Lower leg skin (tissue), 4 donors: ENCODE measurements around the gene PER3. TPM values are rescaled to one million over a fixed set of nuclear protein-coding genes. Genes with fewer than 3 reads are reported as not detected.

Experiments
- DNase-seq, 2 donors: peaks; one replicate each; pipeline ENCODE4 v3.0.0-alpha.2; 2019; ENCODE audit warnings: low spot score in 2 of 2
- H3K4me3 ChIP-seq: fragments of 200-600 bp; sonication (generic); 2 replicates; pipeline ENCODE4 v1.5.1; 2017; ENCODE audit warnings: mild to moderate bottlenecking, low read depth; ENCODE audit not compliant: poor library complexity, severe bottlenecking
- POLR2A ChIP-seq, 2 donors: fragments of 450-650 bp; IDR thresholded peaks; one replicate each; pipeline ENCODE4 v1.6.1; 2016 to 2017; ENCODE audit warnings: antibody characterized with exemption in 2 of 2, mild to moderate bottlenecking in 1 of 2, moderate library complexity in 1 of 2
- WGBS, 2 donors: methylation state at CpG; one replicate each; pipeline ENCODE4 v1.1.5; 2018; 5-methylcytosine and 5-hydroxymethylcytosine counted together
- intact Hi-C: fragments of 100-400 bp; cut with DNase I; formaldehyde crosslinking; loops from one replicate; pipeline ENCODE4 v1.15.0; 2023; ENCODE audit warnings: low total_unique reads
- total RNA-seq, 4 donors: library from RNA; depleted of rRNA; stranded (reverse); fragments of >200 nt; gene quantifications; one replicate each; pipeline ENCODE4 v1.1.0, GENCODE V29; 2016
- TF ChIP-seq, protein P1 (sequence below), 3 donors: fragments of 450-650 bp; IDR thresholded peaks; one replicate each; pipeline ENCODE4 v1.5.1; 2016; ENCODE audit warnings: antibody characterized with exemption in 3 of 3, mild to moderate bottlenecking in 3 of 3, moderate library complexity in 2 of 3

Gene PER3
- total RNA-seq, 4 donors from 2014 or later, result 14.3 to 22.5 (median 19.3) TPM

DNA sequence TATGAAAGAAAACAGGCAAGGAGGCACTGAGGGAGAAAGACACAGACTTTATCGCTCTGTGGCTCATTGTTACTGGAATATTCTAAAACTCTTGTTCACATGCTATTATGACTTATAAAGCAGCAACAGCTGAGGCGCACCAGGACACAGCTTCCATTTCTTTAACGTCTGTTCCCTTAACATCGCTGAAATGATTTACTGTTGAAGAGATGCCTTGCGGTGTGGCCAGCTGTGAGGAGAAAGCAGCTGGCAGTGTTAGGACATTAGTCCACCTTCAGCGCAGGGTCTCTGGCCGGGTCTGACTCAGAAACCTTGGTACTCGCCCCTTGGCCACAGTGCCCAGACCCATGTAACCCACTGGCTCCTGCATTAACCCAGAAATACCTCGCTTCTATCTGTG lies 3.1 kb upstream of the PER3 start:
- 92 to 94% methylated on average over 9 of the region's 9 CpGs for WGBS, 2 donors
- no peak for DNase-seq
- no peak overlapping the region for H3K4me3 ChIP-seq
- intact Hi-C loops, result no loop called here
- TF ChIP-seq, protein P1, sequence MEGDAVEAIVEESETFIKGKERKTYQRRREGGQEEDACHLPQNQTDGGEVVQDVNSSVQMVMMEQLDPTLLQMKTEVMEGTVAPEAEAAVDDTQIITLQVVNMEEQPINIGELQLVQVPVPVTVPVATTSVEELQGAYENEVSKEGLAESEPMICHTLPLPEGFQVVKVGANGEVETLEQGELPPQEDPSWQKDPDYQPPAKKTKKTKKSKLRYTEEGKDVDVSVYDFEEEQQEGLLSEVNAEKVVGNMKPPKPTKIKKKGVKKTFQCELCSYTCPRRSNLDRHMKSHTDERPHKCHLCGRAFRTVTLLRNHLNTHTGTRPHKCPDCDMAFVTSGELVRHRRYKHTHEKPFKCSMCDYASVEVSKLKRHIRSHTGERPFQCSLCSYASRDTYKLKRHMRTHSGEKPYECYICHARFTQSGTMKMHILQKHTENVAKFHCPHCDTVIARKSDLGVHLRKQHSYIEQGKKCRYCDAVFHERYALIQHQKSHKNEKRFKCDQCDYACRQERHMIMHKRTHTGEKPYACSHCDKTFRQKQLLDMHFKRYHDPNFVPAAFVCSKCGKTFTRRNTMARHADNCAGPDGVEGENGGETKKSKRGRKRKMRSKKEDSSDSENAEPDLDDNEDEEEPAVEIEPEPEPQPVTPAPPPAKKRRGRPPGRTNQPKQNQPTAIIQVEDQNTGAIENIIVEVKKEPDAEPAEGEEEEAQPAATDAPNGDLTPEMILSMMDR (IDR thresholded peaks at IDR 0.05), result no peak
- no peak for TF ChIP-seq POLR2A (IDR thresholded peaks at IDR 0.05)

DNA sequence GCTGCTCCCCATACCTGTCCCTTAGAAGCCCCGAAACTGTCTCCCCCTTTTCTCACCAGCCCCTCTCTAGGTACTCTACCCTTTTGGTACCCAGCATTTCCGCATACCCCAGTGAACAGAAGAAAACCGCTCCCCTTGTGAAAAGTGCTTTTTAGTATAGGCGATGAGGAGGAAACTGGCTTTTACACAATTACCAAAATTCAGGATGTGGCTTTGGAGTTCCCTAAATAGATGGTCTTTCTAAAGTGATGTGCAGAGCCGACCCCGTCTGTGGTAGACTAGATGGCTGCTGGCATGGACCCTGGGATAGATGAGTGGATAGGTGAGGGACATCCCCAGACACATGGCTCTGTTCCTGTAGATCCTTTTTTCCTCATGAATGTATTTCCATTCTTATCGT lies 2.6 kb upstream of the PER3 start:
- 72 to 76% methylated on average over 7 of the region's 7 CpGs for WGBS, 2 donors
- TF ChIP-seq POLR2A (IDR thresholded peaks at IDR 0.05), result no peak
- TF ChIP-seq, protein P1 (IDR thresholded peaks at IDR 0.05), result no peak
- intact Hi-C loops, result no loop called here

DNA sequence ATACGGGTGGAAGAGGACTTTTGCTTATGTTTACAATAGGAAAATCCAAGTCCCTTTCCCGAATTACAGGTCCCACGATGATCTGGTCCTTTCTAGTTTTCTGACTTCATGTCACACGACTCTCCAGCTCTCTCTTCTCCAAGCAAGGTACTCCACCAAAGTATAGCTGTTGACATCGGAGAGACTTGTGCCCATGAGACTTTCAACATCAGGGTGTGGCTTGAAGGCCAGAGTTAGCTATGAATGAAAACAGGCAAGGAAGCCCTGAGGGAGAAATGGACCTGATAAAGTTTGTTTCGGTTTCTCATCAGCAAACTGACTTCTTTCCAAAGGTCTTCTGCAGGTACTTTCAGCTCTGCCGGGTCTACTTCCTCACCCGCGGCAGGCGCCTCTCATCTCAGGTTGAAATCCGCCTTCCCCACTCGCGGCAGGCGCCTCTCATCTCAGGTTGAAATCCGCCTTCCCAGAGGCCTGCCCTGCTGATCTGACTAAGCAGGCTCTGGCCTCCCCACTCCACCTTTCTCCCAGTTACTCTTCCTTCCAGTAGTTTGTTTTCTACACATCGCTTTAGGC lies 2.1 kb upstream of the PER3 start:
- no peak for TF ChIP-seq POLR2A (IDR thresholded peaks at IDR 0.05)
- TF ChIP-seq, protein P1 (IDR thresholded peaks at IDR 0.05), result no peak
- WGBS, 2 donors, result 70 to 72% methylated on average over 16 of the region's 16 CpGs
- no peak for DNase-seq
- H3K4me3 ChIP-seq, result no peak overlapping the region
- intact Hi-C loops, result no loop called here

More for the DNA sequence above, 2.6 kb upstream of the PER3 start:
- DNase-seq, result no peak
- H3K4me3 ChIP-seq, result no peak overlapping the region

DNA sequence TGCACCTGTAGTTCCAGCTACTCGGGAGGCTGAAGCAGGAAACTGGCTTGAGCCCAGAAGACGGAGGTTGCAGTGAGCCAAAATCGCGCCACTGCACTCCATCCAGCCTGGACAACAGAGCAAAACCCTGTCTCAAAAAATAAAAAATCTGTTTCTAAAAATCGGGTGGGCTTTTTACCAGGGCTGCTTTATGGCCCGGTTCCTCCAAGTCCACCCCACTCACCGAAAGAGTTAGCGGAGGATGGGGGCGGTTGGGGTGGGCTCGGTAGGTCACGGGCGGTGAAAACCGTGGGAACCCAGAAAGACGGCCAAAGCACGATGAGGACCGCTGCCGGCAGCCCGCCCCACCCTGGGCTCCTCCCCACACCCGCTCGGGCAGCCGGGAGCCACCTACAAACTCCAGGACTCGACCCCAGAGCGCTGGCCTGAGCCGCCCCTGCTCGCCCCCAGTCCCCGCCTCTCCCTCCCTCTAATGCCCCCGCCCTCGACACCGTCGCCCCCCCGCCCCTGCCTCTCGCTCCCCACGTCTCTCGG lies 846 bp upstream of the PER3 start:
- peak overlapping the region; percentile 16 for H3K4me3 ChIP-seq
- DNase-seq, result peak; percentile 49 to 94
- WGBS, 2 donors, result 1% methylated on average over 22 to 27 of the region's 34 CpGs
- TF ChIP-seq, protein P1 (IDR thresholded peaks at IDR 0.05), result no peak
- no peak for TF ChIP-seq POLR2A (IDR thresholded peaks at IDR 0.05)
- intact Hi-C loops, result no loop called here

DNA sequence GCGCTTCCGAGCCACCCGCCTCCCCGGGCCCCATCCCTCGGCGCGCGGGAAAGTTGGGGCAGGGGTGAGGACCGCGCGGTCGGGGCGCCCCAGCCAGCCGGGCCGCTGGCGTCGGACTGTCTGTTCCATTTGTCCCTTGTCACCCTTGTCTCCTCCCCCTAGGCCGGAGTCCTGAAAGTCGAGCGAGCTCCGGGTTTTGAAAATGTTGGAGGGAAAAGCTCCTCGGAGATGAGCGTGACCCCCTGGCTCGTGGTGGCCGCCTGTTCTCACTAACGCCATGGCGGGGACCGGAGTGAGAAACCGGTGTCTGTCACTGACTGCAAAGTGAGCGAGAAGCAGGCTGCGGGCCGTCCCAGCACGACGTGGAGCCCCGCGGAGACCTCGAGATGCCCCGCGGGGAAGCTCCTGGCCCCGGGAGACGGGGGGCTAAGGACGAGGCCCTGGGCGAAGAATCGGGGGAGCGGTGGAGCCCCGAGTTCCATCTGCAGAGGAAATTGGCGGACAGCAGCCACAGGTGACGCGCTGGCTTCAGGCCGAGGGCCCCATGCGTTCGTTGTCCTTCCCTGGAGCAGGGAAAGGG lies 491 bp downstream of the PER3 start:
- peak overlapping the region; percentile 18 for H3K4me3 ChIP-seq
- WGBS, 2 donors, result 41 to 47% methylated on average over 32 to 33 of the region's 52 CpGs
- TF ChIP-seq, protein P1 (IDR thresholded peaks at IDR 0.05), result no peak
- no peak for TF ChIP-seq POLR2A (IDR thresholded peaks at IDR 0.05)
- intact Hi-C loops, result no loop called here
- peak in 1 of 2 donors; percentile 93 for DNase-seq
